Peyer's patch (tissue), 4 donors: ENCODE results near the gene UQCRQ.

Source experiments
- CTCF ChIP-seq, 6 experiments: fragments of 450-650 bp in 4 of 6; fragments of 200-600 bp in 2 of 6; sonication (generic) in 1 of 6; IDR thresholded peaks; one replicate each; pipeline ENCODE4 v1.5.1; 2017 to 2019; ENCODE audit warnings: antibody characterized with exemption in 6 of 6, mild to moderate bottlenecking in 3 of 6, moderate library complexity in 1 of 6
- POLR2A ChIP-seq, 2 donors: fragments of 450-650 bp; IDR thresholded peaks; one replicate each; pipeline ENCODE4 v1.5.1; 2017; ENCODE audit warnings: antibody characterized with exemption in 2 of 2, mild to moderate bottlenecking in 2 of 2, moderate library complexity in 2 of 2

GRCh38 chr5:132901036-132901435, 34.6 kb downstream of the UQCRQ start:
- TF ChIP-seq POLR2A (IDR thresholded peaks at IDR 0.05) (no peak), CTCF (IDR thresholded peaks at IDR 0.05) (no peak)
